ENCODE data around the gene SUGP2.

SUGP2 gene

DNA sequence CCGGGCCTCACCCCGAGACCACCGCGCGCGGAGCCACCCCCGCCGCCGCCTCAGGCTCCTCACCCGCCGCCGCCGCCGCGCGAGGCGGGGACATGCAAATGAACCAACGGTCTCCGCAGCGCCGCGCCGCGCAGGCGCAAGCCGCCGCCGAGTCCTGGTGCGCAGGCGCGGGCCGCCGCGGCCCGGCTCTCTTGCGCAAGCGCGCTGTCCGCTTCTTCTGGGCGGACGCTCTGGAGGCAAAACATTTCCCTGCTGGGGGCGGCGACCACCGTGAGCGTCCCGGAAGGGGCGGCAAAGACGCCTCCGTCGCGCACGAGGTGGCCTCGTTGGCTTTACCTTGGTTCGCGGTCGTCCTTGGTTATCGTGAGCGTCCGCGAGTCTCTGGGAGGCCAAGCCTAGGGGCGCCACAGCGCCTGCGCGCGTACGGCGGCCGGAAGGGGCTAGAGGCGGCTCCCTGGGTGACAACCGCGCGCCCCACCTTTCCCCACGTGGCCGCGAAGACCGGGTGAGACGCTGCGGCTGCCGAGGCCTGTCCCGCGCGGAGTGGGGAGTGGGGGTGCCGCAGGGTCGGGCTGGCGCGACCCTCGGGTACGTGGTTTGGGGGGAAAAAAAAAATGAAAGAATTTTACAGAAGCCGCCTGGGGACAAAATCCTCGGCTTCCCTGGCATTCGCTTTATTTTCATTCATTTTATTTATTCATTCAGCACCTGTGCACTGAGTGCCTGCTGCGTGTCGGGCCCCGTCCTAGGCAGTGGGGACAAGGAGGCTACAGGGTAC lies at the start of gene SUGP2, which contains the start of gene ARMC6:
Gene SUGP2 (minus strand): TSS at position 92 of the 778 bp plus-strand sequence. CDS start 2,446 bp downstream, outside the sequence.
Gene ARMC6 (plus strand): TSS at position 178 of the 778 bp plus-strand sequence. CDS start 607 bp downstream, outside the sequence.
- peak; percentile 82 for DNase-seq

DNA sequence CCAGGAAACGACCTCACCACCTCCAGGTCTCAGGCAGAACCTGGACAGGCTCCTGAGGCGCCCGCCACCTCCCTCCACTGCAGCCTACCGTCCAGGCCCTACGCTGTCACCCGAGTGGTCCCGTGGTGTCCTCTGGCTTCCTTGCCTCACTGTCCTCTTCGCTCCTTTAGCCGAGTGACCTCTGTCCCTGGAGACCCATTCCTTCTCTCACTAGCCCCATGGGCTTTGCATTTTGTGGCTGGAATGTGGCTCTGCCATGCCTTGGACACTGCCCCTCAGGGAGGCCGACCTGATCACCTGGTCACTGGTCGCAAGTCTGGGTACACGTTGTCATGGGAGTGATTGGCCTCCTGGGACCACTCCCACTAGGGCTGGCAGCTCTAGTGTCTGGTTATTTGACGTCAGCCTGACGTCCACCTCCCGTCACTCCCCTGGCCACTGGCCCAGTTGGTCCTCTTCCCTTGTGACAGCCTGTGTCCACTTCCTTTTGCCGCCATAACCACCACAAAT lies 48.4 kb upstream of the SUGP2 start:
- DNase-seq: no peak

DNA sequence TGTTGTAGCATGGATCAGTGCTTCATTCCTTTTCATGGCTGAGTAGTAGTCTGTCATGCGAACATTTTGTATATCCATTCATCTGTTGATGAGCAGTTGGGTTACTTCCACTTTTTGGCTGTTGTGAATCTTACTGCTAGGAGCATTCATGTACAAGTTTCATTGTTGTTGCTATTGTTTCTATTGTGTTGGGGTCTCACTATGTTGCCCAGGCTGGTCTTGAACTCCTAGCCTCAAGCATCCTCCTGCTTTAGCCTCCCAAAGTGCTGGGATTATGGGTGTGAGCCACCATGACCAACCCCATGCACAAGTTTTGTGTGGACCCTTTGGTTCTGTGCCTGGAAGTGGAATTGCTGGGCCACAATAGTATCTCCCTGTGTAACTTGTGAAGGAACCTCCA lies 46.3 kb upstream of the SUGP2 start:
- DNase-seq: no peak

DNA sequence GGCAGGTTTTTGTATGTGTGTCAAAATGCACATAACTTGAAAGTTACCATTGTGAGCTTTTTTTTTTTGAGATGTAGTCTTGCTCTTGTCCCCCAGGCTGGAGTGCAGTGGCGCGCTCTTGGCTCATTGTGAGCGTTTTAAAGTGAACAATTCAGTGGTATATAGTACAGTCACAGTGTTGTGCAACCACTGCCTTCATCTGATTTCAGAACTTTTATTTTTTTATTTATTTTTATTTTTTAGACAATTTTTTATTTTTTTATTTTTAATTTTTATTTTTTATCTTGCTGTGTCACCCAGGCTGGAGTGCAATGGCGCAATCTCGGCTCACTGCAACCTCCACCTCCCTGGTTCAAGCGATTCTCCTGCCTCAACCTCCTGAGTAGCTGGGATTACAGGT lies 45.5 kb upstream of the SUGP2 start:
- DNase-seq: no peak

DNA sequence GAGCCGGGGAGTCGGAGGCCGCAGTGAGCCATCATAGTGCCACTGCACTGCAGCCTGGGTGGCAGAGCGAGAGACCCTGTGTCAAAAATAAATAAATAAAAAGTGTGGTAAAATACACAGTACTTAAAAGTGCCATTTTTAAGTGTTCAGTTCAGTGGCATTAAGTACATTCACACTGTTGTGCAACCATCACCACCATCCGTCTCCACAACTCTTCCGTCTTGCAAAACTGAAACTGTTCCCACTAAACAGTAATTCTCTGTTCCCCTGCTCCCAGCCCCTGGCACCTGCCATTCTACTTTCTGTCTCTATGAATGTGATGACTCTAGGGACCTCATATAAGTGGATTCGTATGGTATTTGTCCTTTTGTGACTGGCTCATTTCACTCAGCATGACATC lies 43.8 kb upstream of the SUGP2 start:
- no peak for DNase-seq

DNA sequence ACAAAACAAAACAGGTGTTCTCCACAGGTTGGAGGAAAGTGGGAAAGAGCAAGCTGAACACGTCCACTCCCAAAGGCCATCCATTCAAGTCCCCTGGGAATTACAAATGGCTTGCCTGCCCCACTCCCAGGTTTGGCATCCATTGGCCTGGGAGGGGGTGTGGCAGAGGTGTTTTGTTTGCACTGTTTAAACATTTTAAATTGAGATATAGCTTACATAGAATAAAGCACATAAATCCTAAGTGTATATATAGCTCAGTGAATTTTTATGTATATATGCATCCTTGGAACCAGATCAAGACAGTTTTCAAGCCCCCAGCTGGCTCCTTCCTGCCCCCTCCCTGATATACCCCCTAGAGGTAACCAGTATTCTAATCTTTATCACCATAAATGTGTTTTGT lies 43.2 kb upstream of the SUGP2 start:
- DNase-seq: no peak

DNA sequence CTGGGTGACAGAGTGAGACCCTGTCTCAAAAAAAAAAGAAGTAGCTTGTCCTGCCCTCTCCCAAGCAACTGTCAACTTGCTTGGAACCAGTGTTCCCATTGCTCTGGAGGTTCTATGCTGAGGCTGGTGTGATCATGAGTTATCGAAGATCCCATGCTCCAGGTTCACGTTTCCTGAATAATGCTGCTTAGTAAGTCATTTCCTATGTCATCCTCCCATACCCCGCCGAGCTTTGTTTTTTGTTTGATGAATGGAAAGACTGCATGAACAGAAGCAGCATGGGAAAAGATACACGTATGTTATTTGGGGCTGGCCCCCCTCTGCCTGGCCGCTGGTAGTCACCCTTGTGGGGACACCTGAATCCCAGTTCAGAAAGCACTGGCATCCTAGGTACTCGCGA lies 41.8 kb upstream of the SUGP2 start:
- DNase-seq: no peak

DNA sequence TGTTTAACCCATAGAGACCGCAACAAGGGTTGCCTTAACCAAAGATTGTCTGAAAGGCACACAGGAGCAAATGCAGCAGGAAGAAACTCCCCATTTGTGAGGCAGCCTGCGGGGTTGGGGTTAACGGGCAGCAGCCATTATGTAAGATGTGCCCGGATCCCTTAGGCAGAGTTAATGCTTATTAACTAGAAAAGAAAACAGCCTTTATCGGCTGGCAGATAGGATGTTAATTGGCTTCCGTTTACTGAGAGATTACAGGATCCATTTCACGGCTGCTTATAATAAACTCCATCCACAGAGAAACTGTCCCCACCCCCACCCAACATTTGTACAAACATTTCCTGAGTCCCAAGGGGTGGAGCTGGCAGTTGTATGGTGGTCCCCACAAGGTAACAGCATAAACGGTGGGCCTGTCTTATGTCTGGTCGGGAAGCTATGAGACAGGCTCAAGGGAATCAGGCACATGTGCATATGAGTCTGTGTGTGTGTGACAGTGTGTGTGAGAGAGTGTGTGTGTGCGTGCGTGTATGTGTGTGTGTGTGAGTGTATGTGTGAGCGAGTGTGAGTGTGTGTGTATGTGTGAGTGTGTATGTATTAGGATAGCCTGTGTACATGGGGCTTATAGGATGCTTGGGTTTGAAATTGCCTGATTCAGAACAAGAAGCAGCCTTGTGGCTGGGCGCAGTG lies 41.0 kb upstream of the SUGP2 start:
- DNase-seq: no peak

DNA sequence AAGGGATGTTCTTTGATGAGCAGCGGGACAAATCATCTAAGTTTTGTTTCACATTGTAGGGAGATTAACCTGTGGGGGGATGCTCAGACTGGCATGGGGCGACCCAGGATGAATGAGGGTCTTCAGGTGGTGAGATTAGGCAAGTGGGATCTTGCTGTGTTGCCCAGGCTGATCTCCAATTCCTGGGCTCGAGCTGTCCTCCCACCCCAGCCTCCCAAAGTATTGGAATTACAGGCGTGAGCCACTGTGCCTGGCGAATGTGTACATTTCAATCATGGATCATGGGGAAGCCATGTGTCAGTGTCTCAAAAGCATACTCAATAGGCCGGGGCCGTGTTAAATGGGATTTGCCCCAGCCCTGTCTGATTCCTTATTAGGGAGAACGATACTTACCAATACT lies 38.6 kb upstream of the SUGP2 start:
- DNase-seq: no peak

DNA sequence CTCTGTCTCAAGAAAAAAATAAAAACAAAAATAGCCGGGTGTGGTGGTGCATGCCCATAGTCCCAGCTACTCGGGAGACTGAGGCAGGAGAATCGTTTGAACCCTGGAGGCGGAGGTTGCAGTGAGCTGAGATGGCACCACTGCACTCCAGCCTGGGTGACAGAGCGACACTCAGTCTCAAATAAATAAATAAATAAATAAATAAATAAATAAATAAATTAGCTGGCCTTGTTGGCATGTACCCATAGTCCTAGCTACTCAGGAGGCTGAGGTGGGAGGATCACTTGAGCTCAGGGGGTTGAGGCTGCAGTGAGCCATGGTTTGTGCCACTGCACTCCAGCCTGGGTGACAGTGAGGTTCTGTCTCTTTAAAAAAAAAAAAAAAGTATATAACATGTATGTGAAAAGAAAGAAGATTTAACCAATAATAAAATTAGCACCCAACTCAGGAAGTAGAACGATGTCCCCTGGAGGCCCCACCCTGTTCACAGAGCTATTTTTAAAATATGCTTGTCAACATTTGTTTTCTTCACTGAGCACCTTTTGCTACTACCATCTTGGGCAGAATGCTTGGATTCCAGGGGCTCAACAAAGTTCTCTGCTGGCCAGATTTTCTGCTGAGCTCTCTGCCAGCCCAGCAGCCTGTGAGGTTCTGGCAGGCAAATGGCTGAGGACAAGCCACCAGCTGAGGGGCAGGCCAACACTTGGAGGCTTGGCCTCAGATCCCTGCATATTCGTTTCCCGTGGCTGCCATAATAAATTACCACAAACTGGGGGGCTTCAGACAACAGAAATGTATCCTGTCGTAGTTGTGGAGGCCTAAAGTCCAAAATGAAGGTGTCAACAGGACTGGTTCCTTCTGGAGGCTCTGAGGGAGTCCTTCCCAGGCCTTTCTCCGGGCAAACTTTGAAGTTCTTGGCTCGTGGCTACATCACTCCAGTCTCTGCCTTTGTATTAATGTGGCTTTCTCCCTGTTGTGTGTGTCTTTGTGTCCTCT lies 35.6 kb upstream of the SUGP2 start:
- DNase-seq: no peak

DNA sequence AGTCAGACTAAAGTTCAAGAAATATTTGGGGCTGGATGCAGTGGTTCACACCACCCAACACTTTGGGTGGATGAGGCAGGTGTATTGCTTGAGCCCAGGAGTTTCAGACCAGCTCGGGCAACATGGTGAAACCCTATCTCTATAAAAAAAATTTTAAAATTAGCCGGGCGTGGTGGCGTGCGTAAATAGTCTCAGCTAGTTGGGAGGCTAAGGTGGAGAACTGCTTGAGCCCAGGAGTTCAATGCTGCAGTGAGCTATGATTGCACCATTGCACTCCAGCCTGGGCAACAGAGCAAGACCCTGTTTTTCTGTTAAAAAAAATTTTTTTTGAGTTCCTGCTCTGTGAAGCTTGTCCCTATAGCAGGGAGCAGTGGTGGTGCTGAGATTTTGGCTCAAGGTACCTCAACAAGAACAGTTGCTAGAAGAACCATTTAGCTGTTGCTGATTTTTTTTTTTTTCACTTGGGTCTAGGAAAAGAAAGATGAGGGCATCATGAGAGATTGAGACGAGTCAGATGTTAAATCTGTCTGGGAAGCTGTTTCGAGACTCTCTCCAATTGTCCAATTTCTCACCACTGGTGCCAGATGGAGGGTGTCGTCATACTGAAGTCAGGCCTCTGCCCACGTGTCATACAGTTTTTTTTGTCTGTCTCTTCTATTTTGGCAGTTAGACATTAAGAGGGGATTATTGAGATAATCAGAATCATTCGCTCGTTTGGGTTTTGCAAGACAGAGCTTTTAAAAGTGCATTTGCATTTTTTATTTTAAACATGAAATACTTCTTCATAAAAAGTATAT lies 34.2 kb upstream of the SUGP2 start:
- no peak for DNase-seq

DNA sequence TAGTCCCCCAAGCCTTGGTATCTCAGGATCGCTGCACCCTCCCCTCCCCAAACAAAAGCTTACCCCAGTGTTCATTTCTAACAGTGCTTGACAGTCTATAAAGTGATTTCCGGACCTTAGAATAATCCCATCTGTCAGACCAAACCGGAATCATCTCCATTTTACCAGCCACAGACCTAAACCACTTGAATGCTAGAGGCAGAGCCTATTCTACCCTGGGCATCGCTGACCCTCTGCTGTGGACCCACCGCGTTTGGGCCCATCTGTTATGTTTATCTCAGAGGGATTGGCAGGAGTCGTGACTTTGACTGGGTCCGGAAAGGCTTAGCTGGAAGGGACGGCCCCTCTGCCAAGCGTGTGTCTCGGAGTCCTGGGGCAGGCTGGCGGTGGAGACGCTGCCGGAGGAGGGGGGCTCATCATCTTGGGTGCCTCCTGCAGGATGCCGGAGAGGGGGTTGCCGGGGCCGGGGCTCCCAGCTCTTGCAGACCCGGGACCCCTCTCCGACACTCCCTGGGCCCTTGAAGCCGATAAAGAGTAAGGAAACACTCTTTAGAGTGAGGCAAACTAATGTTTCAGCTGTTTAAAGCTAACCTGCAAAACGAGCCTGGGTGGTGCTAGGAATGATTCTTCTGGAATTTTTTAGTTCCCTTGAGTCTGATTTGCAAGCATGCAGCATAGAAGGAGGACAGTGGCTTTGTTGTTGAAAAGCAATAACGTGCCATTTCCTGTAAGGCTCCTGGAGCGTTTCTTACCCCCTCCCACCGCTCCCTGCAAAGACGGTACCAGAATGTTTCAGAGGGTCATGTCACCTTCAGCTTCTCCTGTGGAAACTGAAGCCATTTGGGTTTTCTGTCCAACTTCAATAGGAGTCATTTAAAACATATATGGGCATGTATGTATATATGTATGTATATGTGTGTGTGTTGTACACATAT lies 31.8 kb upstream of the SUGP2 start:
- no peak for DNase-seq

DNA sequence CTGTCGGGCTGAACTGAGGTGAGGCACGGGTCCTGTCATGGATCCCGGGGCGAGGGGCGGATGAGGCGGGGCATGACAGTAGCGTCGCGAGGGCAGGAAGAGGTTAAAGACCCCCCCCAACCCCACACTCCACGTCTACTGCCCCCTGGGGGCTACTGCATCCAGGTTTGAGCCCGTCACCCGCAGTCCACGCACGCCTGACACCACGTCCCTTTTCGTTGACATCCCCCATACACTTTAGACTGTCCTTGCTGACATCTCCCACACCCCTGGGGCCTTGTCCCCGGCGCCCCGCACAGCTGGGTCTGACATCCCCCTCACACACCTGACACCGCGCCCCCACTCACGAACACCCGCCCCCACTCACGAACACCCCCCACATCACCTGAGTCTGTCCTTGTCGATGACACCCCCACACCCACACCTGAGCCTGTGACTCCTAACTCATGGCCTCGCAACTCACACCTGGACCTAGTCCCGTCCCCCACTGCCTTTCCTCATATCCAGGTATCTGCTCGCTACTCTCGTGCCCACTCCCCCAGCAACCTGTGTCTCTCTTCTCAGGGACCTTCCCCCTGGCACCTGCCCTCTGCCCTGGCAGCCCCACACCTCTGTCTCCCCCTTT lies 30.9 kb upstream of the SUGP2 start:
- peak; percentile 46 for DNase-seq

DNA sequence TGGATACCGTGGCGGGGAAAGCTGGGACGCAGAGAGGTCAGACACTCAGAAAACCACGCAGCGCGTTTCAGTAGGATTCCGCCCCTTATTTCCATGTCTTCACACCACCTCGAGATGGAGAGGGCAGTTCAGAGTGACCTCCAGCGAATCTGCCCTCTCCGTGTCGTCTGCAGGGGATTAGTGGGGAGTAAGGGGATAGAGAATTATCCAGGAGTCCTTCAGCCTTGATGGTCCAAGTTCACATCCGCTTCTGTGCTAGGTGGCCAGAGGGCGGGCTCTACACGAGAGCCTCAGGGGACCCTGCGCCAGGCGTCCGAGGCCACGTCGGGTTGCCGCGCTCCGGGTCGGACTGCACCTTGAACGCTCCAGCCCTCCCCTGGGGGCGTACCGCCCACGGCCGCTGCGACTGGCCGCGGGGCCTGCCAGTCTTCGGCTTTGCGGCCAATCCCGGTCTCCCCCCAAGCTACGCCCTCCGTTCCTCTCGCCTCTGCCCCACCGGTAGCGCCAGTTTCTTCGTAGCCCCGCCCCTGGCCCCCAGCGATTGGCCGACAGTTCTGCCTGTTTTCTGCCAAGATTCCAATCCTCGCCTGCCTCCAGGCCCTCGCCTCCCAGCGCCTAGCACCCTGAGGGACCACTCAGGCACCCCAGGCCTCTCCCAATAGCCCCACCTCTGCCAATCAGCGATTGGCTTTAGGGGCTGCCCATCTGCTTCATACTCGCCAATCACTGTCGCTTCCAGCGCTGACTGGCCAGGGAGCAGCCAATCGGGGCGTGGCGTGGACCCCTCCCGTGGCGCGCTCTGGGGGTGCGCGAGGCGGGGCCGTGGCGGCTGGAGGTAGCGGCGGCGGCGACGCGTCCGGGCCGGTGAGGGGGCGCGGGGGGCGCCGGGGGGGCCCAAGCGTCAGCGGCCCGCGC lies 30.1 kb upstream of the SUGP2 start, which contains the start of gene SLC25A42:
Gene SLC25A42 (plus strand): TSS at position 812 of the 915 bp plus-strand sequence. CDS start 32,131 bp downstream, outside the sequence.
- DNase-seq: peak; percentile 99

DNA sequence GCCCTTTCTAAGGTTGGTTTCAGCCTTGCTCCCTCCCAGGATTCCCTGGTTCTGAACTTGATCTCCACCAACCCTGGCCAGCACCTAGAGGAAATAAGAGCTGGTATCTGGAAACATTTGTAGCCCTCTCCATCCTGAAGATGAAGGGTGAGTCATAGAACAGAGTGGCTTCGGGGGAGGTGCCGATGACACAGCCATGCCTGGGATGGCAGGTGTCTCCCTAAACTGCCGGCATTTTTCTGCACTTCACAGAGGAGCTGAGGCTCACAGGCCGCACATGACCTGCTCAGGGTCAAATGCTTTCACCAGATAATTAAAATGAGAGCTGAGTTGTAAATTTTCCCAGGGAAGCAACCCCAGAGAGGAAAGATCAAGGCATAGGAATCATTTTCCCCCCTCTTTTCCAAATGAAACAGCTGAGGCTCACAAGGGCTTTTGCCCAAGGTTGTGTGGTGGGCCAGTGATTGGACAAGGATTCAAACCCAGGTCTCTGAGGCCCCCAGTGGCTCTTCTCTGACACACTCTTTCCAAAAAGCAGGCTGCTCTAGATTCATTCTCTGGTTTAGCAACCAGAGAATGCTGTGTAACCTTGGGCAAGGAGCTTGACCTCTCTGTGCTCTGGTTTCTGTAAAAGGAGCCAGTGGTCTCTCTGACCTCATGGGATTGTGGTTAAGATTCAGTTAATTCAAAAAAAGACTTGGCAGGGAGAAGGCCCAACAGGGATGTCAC lies 29.3 kb upstream of the SUGP2 start:
- DNase-seq: no peak

DNA sequence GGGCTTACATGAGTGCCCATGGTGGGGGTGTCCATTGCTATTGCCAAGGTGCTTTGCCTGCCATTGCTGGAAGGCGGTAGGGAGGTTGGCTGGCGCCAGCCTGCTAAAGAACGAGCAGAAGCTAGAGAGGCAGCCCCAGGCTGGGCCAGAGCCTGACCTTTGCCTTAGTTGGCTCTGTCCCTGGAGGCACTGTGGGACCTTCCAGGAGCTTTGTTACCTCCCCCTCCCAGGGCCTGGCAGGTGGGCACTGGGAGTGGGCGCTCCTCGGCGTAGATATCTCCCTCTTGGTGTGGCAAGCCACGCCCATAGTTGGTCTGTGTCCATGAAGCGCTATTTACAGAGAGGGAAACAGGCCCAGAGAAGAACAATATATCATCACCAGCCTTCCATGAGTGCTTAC lies 28.2 kb upstream of the SUGP2 start:
- DNase-seq: peak; percentile 20

DNA sequence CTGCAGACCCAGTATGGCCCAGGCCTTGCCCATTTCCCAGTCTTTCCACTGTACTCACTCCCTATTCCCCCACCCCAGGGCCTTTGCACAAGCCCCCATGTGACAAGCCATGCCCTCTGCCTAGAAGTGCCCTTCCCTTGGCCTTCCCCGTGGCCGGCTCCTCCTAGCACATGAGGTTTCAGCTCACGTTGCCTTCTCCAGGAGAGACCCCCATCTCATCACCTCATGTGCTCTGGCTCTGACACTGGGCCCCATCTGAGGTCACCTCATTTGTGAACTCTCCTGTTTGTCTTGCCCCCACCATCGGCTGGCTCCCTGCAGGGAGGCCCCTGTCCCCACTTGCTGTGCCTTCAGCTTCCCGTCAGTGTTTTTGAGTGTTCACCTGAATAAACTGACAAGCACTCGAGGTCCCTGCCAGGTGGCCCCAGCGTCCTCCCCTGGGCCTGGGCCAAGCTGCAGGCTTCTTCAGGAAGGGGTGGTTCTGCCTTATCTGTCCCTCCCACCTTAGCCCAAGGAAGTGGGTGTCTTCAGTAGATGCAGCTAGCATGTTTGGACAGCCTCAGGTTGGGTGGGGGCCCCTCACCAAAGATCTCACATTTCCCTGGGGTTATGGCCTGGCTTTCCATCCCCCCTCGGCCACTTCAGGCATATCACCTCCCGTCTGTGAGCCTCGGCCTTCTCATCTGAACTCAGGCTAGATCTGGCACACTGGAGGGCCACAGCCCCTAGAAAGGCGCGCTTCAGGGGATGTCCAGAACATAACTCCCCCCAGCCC lies 26.7 kb upstream of the SUGP2 start:
- DNase-seq: no peak
